Peyer's patch (tissue), 4 donors: Measurements from ENCODE around the gene P3H4. TPM values are rescaled to one million over a fixed set of nuclear protein-coding genes. Genes with fewer than 3 reads are reported as not detected.

Experiments
- DNase-seq, 3 donors: peaks; one replicate each; pipeline ENCODE4 v3.0.0-alpha.2; 2017 to 2019
- H3K27ac ChIP-seq, 4 donors: fragments of 200-600 bp; sonication (generic); one replicate each; pipeline ENCODE4 v1.5.1; 2016 to 2019
- H3K27me3 ChIP-seq, 2 donors: fragments of 200-600 bp; sonication (generic); one replicate each; pipeline ENCODE4 v1.5.1; 2019
- H3K36me3 ChIP-seq, 3 donors: fragments of 200-600 bp; sonication (generic); one replicate each; pipeline ENCODE4 v1.5.1; 2016 to 2019
- H3K4me1 ChIP-seq, 4 donors: fragments of 200-600 bp; sonication (generic); one replicate each; pipeline ENCODE4 v1.5.1; 2016 to 2019
- H3K4me3 ChIP-seq, 4 donors: fragments of 200-600 bp; sonication (generic); 1 replicate in 3 of 4; 2 replicates in 1 of 4; pipeline ENCODE4 v1.5.1; 2016 to 2019; ENCODE audit warnings: mild to moderate bottlenecking in 1 of 4
- H3K9me3 ChIP-seq, 4 donors: fragments of 200-600 bp; sonication (generic); one replicate each; pipeline ENCODE4 v1.5.1; 2016 to 2019; ENCODE audit warnings: mild to moderate bottlenecking in 1 of 4
- POLR2A ChIP-seq, 2 donors: fragments of 450-650 bp; IDR thresholded peaks; one replicate each; pipeline ENCODE4 v1.5.1; 2017; ENCODE audit warnings: antibody characterized with exemption in 2 of 2, mild to moderate bottlenecking in 2 of 2, moderate library complexity in 2 of 2
- total RNA-seq, 4 donors: library from RNA; depleted of rRNA; stranded (reverse); fragments of >200 nt; gene quantifications; one replicate each; pipeline ENCODE4 v1.1.0, GENCODE V29; 2016
- TF ChIP-seq, protein P1 (sequence below), 6 experiments: fragments of 450-650 bp in 4 of 6; fragments of 200-600 bp in 2 of 6; sonication (generic) in 1 of 6; IDR thresholded peaks; one replicate each; pipeline ENCODE4 v1.5.1; 2017 to 2019; ENCODE audit warnings: antibody characterized with exemption in 6 of 6, mild to moderate bottlenecking in 3 of 6, moderate library complexity in 1 of 6

Gene P3H4
- total RNA-seq, 4 donors from 2014 or later: 9.5 to 23.1 (median 18.0) TPM

- TF ChIP-seq, protein P1, sequence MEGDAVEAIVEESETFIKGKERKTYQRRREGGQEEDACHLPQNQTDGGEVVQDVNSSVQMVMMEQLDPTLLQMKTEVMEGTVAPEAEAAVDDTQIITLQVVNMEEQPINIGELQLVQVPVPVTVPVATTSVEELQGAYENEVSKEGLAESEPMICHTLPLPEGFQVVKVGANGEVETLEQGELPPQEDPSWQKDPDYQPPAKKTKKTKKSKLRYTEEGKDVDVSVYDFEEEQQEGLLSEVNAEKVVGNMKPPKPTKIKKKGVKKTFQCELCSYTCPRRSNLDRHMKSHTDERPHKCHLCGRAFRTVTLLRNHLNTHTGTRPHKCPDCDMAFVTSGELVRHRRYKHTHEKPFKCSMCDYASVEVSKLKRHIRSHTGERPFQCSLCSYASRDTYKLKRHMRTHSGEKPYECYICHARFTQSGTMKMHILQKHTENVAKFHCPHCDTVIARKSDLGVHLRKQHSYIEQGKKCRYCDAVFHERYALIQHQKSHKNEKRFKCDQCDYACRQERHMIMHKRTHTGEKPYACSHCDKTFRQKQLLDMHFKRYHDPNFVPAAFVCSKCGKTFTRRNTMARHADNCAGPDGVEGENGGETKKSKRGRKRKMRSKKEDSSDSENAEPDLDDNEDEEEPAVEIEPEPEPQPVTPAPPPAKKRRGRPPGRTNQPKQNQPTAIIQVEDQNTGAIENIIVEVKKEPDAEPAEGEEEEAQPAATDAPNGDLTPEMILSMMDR (IDR thresholded peaks at IDR 0.05): no peak
- no peak for TF ChIP-seq POLR2A (IDR thresholded peaks at IDR 0.05)
- no peaks in the 10 kb centered on the region for H3K9me3 ChIP-seq
- H3K4me3 ChIP-seq: peak overlapping the region; percentile 59 to 90 (median 76)
- no peaks in the 10 kb centered on the region for H3K36me3 ChIP-seq
- no peaks in the 10 kb centered on the region for H3K27me3 ChIP-seq
- H3K27ac ChIP-seq: peak overlapping the region; percentile 76 to 99 (median 96)
- peak in 2 of 3 donors; percentile 33 to 53 for DNase-seq
- peaks cover 0 to 46% (median 12%) of the 10 kb centered on the region in 4 donors for H3K4me1 ChIP-seq
These were observed 26.5 kb downstream of the P3H4 start for GRCh38 chr17:41785091-41785858.

GRCh38 chr17:41784207-41784744 lies 27.5 kb downstream of the P3H4 start:
- H3K4me1 ChIP-seq: peaks cover 0 to 56% (median 12%) of the 10 kb centered on the region in 4 donors

GRCh38 chr17:41782142-41782541 lies 29.6 kb downstream of the P3H4 start:
- DNase-seq: no peak
- Histone ChIP-seq H3K27me3 (no peaks in the 10 kb centered on the region), H3K27ac (peak overlapping the region in 3 of 4 donors; percentile 19 to 68 (median 20)), H3K4me3 (peak overlapping the region in 1 of 4 donors; percentile 15), H3K9me3 (no peaks in the 10 kb centered on the region), H3K4me1 (peaks cover 0 to 66% (median 15%) of the 10 kb centered on the region in 4 donors), H3K36me3 (no peaks in the 10 kb centered on the region)
- no peak for TF ChIP-seq POLR2A (IDR thresholded peaks at IDR 0.05)
- TF ChIP-seq, protein P1 (IDR thresholded peaks at IDR 0.05): no peak

More at GRCh38 chr17:41784207-41784744, 27.5 kb downstream of the P3H4 start:
- no peaks in the 10 kb centered on the region for H3K36me3 ChIP-seq
- TF ChIP-seq POLR2A (IDR thresholded peaks at IDR 0.05): no peak
- TF ChIP-seq, protein P1 (IDR thresholded peaks at IDR 0.05): no peak
- peak overlapping the region; percentile 76 to 99 (median 96) for H3K27ac ChIP-seq
- H3K27me3 ChIP-seq: no peaks in the 10 kb centered on the region
- no peaks in the 10 kb centered on the region for H3K9me3 ChIP-seq
- H3K4me3 ChIP-seq: peak overlapping the region in 3 of 4 donors; percentile 72 to 90 (median 79)
- DNase-seq: peak in 1 of 3 donors; percentile 54

- Histone ChIP-seq H3K36me3 (no peaks in the 10 kb centered on the region), H3K9me3 (no peaks in the 10 kb centered on the region), H3K4me1 (peaks cover 0 to 71% (median 18%) of the 10 kb centered on the region in 4 donors), H3K27me3 (no peaks in the 10 kb centered on the region), H3K4me3 (no peak overlapping the region), H3K27ac (peak overlapping the region in 3 of 4 donors; percentile 19 to 68 (median 20))
- TF ChIP-seq, protein P1 (IDR thresholded peaks at IDR 0.05): no peak
- TF ChIP-seq POLR2A (IDR thresholded peaks at IDR 0.05): no peak
- DNase-seq: no peak
These were observed 30.2 kb downstream of the P3H4 start for GRCh38 chr17:41781404-41782110.

- H3K36me3 ChIP-seq: peaks cover 0 to 3% (median 0%) of the 10 kb centered on the region in 3 donors
- H3K9me3 ChIP-seq: no peaks in the 10 kb centered on the region
- no peak overlapping the region for H3K4me3 ChIP-seq
- H3K27ac ChIP-seq: peak overlapping the region in 2 of 4 donors; percentile 53 to 97
- peaks cover 0 to 87% (median 16%) of the 10 kb centered on the region in 4 donors for H3K4me1 ChIP-seq
- H3K27me3 ChIP-seq: no peaks in the 10 kb centered on the region
- DNase-seq: no peak
- TF ChIP-seq, protein P1 (IDR thresholded peaks at IDR 0.05): no peak
- no peak for TF ChIP-seq POLR2A (IDR thresholded peaks at IDR 0.05)
These were observed 31.8 kb downstream of the P3H4 start for GRCh38 chr17:41779954-41780353.
